Suprapubic skin (tissue), 4 donors: ENCODE results near the gene SYNE1.

Experiments used
- EP300 ChIP-seq: sonication (generic); formaldehyde crosslinking; IDR thresholded peaks from one replicate; pipeline ENCODE4 v1.6.1; 2017; ENCODE audit warnings: antibody characterized with exemption
- POLR2A ChIP-seq, 2 donors: fragments of 450-650 bp; IDR thresholded peaks; one replicate each; pipeline ENCODE4 v1.6.1; 2017; ENCODE audit warnings: antibody characterized with exemption in 2 of 2, mild to moderate bottlenecking in 2 of 2, moderate library complexity in 2 of 2
- POLR2AphosphoS5 ChIP-seq, 3 donors: sonication (generic); formaldehyde crosslinking; IDR thresholded peaks; one replicate each; pipeline ENCODE4 v1.6.1; 2017; ENCODE audit warnings: antibody characterized with exemption in 3 of 3
- TF ChIP-seq, protein P1 (sequence below), 2 donors: fragments of 200-600 bp in 1 of 2; fragments of 450-650 bp in 1 of 2; sonication (generic) in 1 of 2; IDR thresholded peaks; one replicate each; pipeline ENCODE4 v1.5.1; 2016 to 2019; ENCODE audit warnings: antibody characterized with exemption in 2 of 2, mild to moderate bottlenecking in 1 of 2, moderate library complexity in 1 of 2

DNA sequence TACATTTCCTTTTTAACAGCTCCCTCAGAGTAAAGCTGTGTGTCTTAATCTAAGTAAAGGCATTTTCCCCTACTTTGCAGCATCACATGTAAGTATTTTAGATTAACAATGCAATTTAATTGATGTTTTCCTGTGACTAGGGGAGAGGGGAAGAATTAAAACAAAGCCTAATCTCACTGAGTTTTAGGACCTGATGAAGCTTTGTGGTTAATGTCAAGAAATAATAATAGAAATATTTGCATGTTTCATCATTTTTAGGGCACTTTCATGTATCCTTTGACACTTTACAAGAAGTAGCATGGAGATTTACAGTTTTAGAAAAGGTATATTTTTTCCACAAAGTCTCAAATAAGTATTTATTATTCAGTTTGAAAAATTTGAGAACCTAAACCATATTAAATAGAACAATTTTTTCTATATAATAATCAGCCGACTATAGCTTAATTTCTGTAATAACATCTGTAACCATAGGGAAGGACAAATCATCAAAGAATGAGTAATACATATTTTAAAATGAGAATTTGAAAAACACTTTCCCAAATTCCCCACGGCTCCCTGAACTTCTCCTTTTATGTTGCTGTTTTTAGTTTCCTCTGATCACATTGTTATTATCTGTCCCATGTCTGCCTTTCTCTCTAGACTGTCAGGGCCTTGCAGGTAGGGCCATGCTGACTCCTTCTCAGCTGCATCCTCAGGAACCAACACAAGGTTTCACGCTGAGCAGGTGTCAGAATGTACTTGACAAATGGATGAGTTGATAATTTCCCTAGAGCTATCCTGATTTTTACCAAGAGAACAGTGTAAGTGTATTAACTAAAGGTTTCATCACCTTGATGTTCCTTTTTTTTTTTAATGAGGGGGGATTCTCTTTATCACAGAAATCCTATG is 338.1 kb downstream of the SYNE1 start:
- TF ChIP-seq POLR2A (IDR thresholded peaks at IDR 0.05) = no peak
- TF ChIP-seq, protein P1, sequence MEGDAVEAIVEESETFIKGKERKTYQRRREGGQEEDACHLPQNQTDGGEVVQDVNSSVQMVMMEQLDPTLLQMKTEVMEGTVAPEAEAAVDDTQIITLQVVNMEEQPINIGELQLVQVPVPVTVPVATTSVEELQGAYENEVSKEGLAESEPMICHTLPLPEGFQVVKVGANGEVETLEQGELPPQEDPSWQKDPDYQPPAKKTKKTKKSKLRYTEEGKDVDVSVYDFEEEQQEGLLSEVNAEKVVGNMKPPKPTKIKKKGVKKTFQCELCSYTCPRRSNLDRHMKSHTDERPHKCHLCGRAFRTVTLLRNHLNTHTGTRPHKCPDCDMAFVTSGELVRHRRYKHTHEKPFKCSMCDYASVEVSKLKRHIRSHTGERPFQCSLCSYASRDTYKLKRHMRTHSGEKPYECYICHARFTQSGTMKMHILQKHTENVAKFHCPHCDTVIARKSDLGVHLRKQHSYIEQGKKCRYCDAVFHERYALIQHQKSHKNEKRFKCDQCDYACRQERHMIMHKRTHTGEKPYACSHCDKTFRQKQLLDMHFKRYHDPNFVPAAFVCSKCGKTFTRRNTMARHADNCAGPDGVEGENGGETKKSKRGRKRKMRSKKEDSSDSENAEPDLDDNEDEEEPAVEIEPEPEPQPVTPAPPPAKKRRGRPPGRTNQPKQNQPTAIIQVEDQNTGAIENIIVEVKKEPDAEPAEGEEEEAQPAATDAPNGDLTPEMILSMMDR (IDR thresholded peaks at IDR 0.05) = no peak
- TF ChIP-seq POLR2AphosphoS5 (IDR thresholded peaks at IDR 0.05) = no peak
- no peak for TF ChIP-seq EP300
